T1000 (cell line): ENCODE data around the gene LAMA2.

Source experiments
- DNase-seq: peaks from one replicate; lab custom pipeline; 2025; ENCODE audit warnings: mixed read lengths; lab: John Stamatoyannopoulos, UW

LAMA2 gene

GRCh38 chr6:129359811-129360681 lies 477.1 kb downstream of the LAMA2 start:
- no peak for DNase-seq

DNA sequence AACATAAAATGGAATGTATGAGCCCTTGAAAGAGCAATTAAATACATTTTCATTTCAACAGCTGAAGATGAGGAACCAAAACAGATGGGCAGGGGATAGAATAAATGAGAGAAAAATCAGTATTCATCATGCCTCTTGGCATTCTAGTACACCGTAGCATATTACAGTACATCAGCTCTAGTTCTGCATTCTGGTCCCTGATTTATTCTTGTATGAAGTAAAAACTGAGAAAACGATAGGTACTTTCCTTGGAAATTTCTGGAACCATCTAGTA lies 477.7 kb downstream of the LAMA2 start:
- DNase-seq, result no peak

DNA sequence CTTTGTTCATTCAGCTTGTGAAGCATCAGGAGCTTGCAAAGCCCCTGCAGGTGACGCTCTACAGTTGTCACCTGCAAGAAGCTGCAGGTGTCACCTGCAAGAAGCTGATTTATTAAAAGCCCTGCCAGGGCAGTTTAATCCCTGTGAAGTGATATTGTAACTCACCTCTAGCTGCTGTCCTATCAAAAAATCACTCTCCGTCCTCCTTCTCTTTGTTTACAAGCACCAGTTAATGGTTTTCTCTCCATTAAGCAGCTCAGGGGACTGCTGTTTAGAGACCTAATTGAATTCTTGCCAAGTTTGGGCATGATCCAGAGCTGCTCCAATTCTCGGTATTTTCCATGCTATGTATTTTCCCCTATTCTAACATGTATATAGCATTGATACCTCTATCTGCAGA lies 481.1 kb downstream of the LAMA2 start:
- DNase-seq, result no peak

DNA sequence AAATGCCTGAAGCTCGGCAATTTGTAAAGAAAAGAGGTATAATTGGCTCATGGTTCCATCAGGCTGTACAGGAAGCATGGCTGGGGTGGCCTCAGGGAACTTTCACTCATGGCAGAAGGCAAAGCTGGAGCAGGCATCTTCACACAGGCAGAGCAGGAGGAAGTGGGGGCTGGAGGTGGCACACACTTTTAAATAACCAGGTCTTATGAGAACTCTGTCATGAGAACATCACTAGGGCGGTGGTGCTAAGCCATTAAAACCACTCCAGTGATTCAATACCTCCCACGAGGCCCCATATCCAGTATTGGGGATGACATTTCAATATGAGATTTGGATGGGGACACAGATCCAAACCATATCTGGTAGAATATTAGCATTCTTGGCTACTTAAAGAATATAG lies 481.8 kb downstream of the LAMA2 start:
- no peak for DNase-seq

- DNase-seq, result no peak
Observed at GRCh38 chr6:129368076-129368475, 485.1 kb downstream of the LAMA2 start.

DNA sequence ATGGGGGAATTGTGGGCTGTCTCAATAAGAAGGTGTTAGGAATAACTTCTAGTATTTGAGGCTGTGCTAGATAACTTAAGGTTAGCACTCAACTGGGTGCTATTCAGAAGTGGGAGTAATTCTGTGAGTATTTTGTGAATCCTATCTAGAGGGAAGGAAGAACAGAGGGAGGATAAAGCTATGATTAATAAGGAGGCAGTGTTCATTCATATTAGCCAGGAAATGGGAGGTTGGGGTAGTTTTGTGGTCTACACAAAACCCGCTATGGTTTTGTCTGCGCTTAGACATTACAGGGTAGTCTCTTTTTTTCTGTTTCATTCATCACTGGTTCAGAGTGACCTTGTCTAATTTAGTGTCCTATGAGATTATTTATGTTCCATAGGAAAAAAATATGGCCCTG lies 486.0 kb downstream of the LAMA2 start:
- no peak for DNase-seq

- no peak for DNase-seq
Observed at GRCh38 chr6:129369737-129370136, 486.8 kb downstream of the LAMA2 start.

- DNase-seq, result no peak
Observed at GRCh38 chr6:129370268-129370916, 487.5 kb downstream of the LAMA2 start.

DNA sequence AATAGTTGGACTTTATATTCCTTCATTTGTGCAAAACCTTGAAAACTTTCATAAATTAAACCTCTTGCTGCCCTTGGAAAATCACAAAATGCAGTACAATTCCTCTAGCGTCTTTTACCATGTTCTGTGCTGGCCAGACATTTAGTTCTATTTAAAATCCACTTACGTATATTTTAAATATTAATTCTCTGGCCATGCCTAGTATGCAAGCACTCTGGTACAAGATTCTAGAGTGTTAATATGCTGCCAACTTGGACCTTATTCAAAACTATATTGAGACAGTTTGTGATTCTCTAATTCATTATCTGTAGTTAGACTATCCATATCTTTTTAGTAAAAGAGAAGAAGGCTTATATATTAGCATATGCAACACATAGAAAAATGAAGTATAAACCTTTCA lies 498.9 kb downstream of the LAMA2 start:
- DNase-seq, result no peak

GRCh38 chr6:129382916-129383315 lies 500.0 kb downstream of the LAMA2 start:
- DNase-seq, result no peak

GRCh38 chr6:129385117-129385516 lies 502.2 kb downstream of the LAMA2 start:
- DNase-seq, result no peak

GRCh38 chr6:129390900-129391299 lies 508.0 kb downstream of the LAMA2 start:
- no peak for DNase-seq

DNA sequence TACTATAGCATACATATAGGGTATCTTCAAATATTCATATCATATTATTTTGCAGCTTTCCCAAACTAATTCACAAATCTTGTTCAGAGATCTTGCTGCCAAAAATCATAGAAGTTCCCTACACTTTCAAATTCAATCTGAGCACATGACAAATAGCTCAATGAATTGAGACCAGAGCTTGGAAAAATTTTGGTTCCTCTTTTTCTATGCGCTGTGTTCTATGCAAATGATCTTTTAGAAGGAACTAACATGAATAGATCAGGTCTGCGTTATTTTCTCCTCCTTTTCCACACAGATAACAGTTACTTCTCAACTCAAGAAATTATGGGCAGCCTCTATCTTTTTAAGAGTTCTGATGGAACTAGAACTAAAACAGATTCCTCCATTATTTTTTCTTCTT lies 510.7 kb downstream of the LAMA2 start:
- DNase-seq, result no peak

DNA sequence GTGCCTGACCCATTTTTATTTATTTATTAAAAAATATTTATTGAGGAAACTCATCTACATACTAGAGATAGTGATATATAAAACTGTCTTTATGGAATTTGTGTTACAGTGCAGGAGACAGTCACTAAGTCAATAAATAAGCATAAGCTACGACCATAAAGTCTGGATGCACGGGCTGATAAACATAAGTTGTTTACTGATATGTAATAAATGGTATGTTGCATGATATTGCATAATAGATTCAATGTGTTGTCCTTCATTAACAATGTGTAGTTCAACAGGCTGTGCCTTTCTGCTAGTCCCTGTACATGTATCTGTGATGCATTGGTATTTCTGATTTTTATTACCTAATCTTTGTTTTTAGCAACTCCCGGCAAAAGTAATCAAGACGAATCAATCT lies 515.8 kb downstream of the LAMA2 start:
- DNase-seq, result no peak

DNA sequence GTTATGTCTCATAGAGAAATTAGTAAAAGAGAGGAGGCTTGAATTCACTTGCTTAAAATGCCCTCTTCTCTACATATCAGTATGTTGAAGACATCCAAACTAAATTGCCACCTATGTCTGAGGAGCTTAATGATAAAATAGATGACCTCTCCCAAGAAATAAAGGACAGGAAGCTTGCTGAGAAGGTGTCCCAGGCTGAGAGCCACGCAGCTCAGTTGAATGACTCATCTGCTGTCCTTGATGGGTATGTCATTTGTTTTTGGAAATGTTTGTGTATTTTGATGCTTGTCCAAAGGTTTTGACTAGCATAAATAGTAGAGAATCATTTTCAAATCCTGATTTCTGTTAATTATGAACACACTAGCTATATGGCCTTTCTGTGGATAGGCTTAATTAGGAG lies 519.3 kb downstream of the LAMA2 start:
- DNase-seq, result no peak

GRCh38 chr6:129411092-129411491 lies 528.2 kb downstream of the LAMA2 start:
- DNase-seq, result no peak

DNA sequence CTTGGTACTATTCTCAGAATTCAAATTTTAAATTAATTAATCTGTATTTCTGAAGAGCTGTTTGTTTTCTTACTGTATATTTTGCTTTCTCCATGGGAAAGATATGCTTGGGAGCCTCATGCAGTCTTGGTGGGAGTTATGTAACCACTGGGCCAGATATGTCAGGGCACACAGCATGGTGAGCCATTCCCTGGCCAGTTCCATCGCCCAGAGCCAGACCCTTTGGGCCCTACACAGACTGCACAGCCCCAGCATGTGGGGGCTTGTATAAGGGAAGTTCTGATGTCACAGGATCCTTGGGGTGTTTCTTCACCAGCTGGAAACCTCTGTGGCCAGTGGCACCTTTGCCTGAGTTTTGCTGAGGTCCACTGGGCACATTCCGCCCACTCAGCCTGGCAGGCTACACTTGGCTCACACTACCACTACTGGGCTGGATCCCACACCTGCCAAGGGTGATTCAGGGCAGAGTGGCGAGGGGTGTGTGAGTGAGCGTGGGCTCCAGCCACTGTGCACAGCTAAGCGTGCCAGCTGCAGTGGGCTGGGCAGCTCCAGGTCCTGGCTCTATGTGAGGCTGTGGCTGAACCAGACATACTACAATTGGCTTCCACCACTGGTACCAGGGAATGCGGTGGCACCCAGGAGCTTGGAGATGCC lies 533.5 kb downstream of the LAMA2 start:
- no peak for DNase-seq

DNA sequence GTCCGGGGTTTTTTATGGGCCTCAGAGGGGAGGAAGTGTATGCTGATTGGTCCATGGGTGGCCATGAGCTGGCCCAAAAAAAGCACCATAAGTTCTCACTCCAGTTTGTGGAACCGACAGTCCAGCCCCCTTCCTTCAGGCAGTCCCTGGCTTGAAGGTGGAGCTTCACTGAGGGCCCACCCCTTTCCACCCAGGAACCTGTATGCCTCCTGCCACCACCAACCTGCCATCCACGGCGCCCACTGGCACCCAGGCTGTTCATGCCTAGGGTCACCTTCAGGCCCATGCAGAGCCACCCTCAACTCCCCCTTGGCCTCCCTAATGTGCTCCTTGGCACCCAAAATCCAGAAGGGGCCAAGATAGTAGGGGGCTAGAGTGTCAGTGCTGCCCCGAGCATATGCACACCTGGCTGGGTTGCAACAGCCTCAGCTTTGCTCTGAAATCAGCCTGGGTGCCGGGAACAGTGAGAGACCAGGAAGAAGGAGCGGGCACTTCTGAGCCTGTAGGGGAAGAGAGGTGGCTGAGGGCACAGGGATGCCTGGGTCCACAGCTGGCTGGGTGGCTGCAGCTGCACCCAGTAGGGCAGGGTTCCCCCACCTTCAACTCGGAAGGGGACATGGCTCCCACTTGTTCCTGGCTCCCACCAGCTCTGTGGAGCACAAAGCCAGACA lies 534.6 kb downstream of the LAMA2 start:
- no peak for DNase-seq

GRCh38 chr6:129419324-129419723 lies 536.4 kb downstream of the LAMA2 start:
- DNase-seq, result no peak

- no peak for DNase-seq
Observed at GRCh38 chr6:129426343-129426742, 543.4 kb downstream of the LAMA2 start.

GRCh38 chr6:129429956-129430355 lies 547.0 kb downstream of the LAMA2 start:
- DNase-seq, result no peak

GRCh38 chr6:129432738-129433137 lies 549.8 kb downstream of the LAMA2 start:
- DNase-seq, result no peak

- DNase-seq, result no peak
Observed at GRCh38 chr6:129434091-129434490, 551.2 kb downstream of the LAMA2 start.
